GM15510 (cell line): Measurements from ENCODE around the gene CRACR2A.

Experiments used
- POLR2A ChIP-seq: IDR thresholded peaks from 3 replicates; pipeline ENCODE4 v1.6.1; 2011; ENCODE audit warnings: borderline replicate concordance; ENCODE audit not compliant: insufficient read length; ENCODE audit errors: extremely low read depth

The CRACR2A gene

DNA sequence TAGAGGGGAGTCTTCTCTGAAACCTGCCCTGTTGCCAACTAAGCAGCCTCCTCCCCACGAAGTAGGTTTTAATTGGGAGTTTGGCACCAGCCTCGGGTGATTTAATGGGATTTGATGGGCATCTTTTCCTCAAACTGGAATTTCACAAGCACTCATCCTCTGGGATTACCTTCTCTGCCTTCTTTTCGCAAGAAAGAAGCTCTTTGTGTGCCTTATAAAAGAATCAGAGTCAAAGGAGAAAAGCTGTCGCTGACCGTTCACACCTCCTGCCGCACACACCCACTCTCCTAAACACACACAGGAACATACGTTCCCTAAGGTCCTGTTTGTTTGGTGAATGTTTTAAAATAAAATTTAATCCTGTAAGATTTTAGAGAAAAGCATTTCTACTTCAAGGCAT, 177.9 kb downstream of the CRACR2A start:
- no peak for TF ChIP-seq POLR2A

DNA sequence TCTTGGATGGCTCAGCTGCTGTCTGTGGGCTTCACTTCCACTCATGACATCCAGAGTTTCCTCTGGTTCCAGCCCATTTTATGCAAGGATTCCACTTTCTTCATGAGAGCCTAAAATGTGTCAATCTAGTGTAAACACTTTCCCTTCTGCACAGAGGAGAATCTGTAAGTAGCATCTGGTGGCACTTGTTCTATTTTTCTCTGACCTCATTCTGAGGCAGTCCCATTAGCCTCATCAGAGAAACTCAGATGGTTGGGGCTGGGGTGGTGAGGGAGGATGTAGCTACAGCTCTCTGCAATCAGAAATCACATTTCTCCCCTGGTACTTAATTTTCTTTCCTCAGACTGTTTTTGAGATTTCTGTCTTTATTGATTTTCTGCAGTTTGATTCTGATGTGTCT, 180.3 kb downstream of the CRACR2A start:
- TF ChIP-seq POLR2A, result no peak

DNA sequence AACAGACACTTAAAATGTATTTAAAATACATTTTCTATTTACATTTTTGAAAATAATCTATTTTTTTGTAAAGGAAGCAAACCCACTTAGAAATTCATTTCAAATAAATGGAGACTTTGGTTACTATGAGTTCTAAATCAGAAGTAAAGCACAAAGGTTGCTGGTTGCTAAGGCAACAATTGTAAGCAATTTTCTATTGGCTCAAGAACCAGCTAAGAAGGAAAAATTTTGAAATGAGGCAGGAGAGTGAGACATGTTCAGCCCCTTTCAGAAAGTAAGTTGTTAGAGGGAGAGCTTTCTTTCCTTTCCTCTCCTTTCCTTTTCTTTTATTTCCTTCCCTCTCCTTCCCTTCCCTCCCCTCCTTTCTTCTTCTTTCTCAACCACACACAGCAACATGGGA, 181.2 kb downstream of the CRACR2A start:
- TF ChIP-seq POLR2A, result no peak

DNA sequence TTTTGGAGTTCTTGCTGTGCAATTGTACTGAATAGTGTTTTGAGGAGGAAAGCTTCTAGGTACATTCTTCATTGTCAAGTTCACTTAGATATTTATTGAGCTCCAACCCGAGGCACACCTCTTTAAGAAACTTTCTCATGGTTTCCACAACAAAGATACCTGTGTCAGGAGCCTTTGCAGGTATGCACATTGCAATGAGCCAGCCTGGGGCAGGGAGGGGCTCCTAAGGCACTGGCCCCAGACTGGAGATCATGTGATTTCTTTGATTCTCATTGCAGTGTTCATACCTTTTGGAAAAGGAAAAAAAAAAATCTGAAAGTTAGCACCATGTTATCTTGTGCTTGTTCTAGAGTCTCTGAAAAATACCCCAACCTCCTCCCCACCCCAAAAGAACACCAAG, 181.6 kb downstream of the CRACR2A start:
- no peak for TF ChIP-seq POLR2A

DNA sequence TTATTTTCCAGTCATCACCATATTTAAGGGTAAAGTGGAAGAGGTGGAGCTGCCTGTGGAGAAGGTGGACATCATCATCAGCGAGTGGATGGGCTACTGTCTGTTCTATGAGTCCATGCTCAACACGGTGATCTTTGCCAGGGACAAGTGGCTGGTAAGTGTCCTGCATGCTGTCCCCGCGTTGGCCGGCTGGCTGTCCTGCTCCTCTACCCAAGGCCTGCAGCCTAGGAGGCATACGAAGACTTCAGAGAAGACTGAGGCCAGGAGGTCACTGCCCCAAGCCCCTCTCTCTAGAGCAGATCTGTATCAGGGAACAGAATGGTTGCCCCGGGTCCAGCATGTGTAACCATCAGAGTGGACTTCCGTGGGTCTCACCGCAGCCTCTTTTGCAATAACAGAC, 184.2 kb downstream of the CRACR2A start:
- no peak for TF ChIP-seq POLR2A

DNA sequence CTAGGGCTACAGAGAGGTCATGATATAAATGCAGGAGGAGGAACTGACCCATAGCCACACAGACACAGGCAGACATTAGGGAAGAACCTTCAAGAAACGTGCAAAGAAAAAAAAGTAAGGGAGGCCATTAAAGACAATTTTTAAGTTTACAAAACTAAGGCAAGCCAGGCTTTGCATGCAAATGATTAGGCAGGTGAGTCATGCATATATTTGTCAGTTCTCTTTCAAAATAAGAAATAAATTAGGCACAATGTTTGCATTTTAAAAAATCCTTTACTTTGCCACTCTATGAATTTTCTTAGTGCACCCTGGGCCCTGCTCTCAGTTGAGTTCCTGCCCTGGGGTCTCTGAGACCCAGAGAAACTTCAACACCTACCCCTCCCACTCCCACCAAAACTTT, 186.9 kb downstream of the CRACR2A start:
- TF ChIP-seq POLR2A, result no peak
